ENCODE data around the gene PTGIS.
A peak's percentile ranks its signal among the peaks of the same experiment; 100 is the strongest.
"Not testable (repeated sequence)": the region's sequence is repeated elsewhere in the genome, so short reads cannot be mapped to it uniquely, and the experiment has no call there.

Gene PTGIS

GRCh38 chr20:49567421-49568277, at the start of gene PTGIS:
TSS of gene PTGIS (minus strand) at chr20:49568137. CDS start at chr20:49568116, 21 bp downstream.
- no peak for DNase-seq

GRCh38 chr20:49617394-49617793, 49.5 kb upstream of the PTGIS start:
- DNase-seq, result not testable (repeated sequence)

GRCh38 chr20:49616154-49617007, 48.4 kb upstream of the PTGIS start:
- no peak for DNase-seq

- no peak for DNase-seq
Observed at GRCh38 chr20:49615401-49616153, 47.6 kb upstream of the PTGIS start.

GRCh38 chr20:49615051-49615400, 47.1 kb upstream of the PTGIS start:
- not testable (repeated sequence) for DNase-seq

GRCh38 chr20:49614338-49615050, 46.6 kb upstream of the PTGIS start:
- DNase-seq, result no peak

- DNase-seq, result no peak
Observed at GRCh38 chr20:49612127-49612738, 44.3 kb upstream of the PTGIS start.

- DNase-seq, result not testable (repeated sequence)
Observed at GRCh38 chr20:49611539-49612126, 43.7 kb upstream of the PTGIS start.

- peak; percentile 59 to 75 for DNase-seq
Observed at GRCh38 chr20:49610691-49611538, 43.0 kb upstream of the PTGIS start.

- DNase-seq, result peak; percentile 54 to 59
Observed at GRCh38 chr20:49608752-49609670, 41.1 kb upstream of the PTGIS start.

- DNase-seq, result no peak
Observed at GRCh38 chr20:49607568-49607967, 39.6 kb upstream of the PTGIS start.

GRCh38 chr20:49603209-49603627, 35.3 kb upstream of the PTGIS start:
- DNase-seq, result no peak

GRCh38 chr20:49602345-49603208, 34.6 kb upstream of the PTGIS start:
- no peak for DNase-seq

GRCh38 chr20:49601153-49601924, 33.4 kb upstream of the PTGIS start:
- no peak for DNase-seq

- no peak for DNase-seq
Observed at GRCh38 chr20:49599746-49600113, 31.8 kb upstream of the PTGIS start.

GRCh38 chr20:49597825-49598395, 30.0 kb upstream of the PTGIS start:
- no peak for DNase-seq
